GM06990 (cell line): ENCODE measurements around the gene PITPNM2.
"Not testable (repeated sequence)": the region's sequence is repeated elsewhere in the genome, so short reads cannot be mapped to it uniquely, and the experiment has no call there.

ENCODE experiments used
- DNase-seq: peaks from one replicate; pipeline ENCODE4 v3.0.0-alpha.2; 2011; ENCODE audit not compliant: insufficient read length; ENCODE audit errors: extremely low read depth
- H3K27me3 ChIP-seq: replicated peaks from 2 replicates; pipeline ENCODE4 v1.6.0; 2011; ENCODE audit warnings: low read length; ENCODE audit not compliant: control insufficient read depth, insufficient read depth
- H3K36me3 ChIP-seq: 2 replicates; pipeline ENCODE4 v1.5.1; 2011; ENCODE audit warnings: low read length; ENCODE audit not compliant: control insufficient read depth, insufficient read depth
- H3K4me3 ChIP-seq: replicated peaks from 2 replicates; pipeline ENCODE4 v1.5.1; 2011; ENCODE audit warnings: low read depth, mild to moderate bottlenecking, control low read depth, low read length
- TF ChIP-seq, protein P1 (sequence below): IDR thresholded peaks from 2 replicates; pipeline ENCODE4 v1.5.1; 2011; ENCODE audit warnings: low read length, control low read depth, mild to moderate bottlenecking, inconsistent platforms; ENCODE audit not compliant: insufficient read depth, poor library complexity, severe bottlenecking

Gene PITPNM2

GRCh38 chr12:123104809-123105208 is 46.1 kb downstream of the PITPNM2 start:
- no peaks in the 10 kb centered on the region for H3K36me3 ChIP-seq
- DNase-seq, result no peak
- no peaks in the 10 kb centered on the region for H3K27me3 ChIP-seq
- TF ChIP-seq, protein P1, sequence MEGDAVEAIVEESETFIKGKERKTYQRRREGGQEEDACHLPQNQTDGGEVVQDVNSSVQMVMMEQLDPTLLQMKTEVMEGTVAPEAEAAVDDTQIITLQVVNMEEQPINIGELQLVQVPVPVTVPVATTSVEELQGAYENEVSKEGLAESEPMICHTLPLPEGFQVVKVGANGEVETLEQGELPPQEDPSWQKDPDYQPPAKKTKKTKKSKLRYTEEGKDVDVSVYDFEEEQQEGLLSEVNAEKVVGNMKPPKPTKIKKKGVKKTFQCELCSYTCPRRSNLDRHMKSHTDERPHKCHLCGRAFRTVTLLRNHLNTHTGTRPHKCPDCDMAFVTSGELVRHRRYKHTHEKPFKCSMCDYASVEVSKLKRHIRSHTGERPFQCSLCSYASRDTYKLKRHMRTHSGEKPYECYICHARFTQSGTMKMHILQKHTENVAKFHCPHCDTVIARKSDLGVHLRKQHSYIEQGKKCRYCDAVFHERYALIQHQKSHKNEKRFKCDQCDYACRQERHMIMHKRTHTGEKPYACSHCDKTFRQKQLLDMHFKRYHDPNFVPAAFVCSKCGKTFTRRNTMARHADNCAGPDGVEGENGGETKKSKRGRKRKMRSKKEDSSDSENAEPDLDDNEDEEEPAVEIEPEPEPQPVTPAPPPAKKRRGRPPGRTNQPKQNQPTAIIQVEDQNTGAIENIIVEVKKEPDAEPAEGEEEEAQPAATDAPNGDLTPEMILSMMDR, result no peak
- no peak overlapping the region for H3K4me3 ChIP-seq

DNA sequence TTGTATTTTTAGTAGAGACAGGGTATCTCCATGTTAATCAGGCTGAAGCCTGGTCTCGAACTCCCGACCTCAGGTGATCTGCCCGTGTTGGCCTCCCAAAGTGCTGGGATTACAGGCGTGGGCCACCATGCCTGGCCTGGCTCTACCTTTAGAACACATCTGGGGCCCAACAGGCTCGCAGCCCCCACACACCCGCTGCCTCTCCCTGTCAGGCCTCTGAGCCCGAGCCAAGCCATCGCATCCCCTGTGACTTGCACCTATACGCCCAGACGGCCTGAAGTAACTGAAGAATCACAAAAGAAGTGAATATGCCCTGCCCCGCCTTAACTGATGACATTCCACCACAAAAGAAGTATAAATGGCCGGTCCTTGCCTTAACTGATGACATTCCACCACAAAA is 46.8 kb downstream of the PITPNM2 start:
- not testable (repeated sequence) for DNase-seq, H3K27me3 ChIP-seq

GRCh38 chr12:123102781-123103503 is 47.9 kb downstream of the PITPNM2 start:
- H3K36me3 ChIP-seq, result no peaks in the 10 kb centered on the region
- TF ChIP-seq, protein P1, result no peak
- H3K27me3 ChIP-seq, result no peaks in the 10 kb centered on the region
- no peak overlapping the region for H3K4me3 ChIP-seq
- no peak for DNase-seq

More for the DNA sequence above, 46.8 kb downstream of the PITPNM2 start:
- not testable (repeated sequence) for H3K4me3 ChIP-seq, H3K36me3 ChIP-seq

GRCh38 chr12:123102366-123102765 is 48.5 kb downstream of the PITPNM2 start:
- H3K27me3 ChIP-seq, result no peaks in the 10 kb centered on the region
- no peak for DNase-seq
- no peaks in the 10 kb centered on the region for H3K36me3 ChIP-seq
- H3K4me3 ChIP-seq, result no peak overlapping the region
- TF ChIP-seq, protein P1, result no peak

DNA sequence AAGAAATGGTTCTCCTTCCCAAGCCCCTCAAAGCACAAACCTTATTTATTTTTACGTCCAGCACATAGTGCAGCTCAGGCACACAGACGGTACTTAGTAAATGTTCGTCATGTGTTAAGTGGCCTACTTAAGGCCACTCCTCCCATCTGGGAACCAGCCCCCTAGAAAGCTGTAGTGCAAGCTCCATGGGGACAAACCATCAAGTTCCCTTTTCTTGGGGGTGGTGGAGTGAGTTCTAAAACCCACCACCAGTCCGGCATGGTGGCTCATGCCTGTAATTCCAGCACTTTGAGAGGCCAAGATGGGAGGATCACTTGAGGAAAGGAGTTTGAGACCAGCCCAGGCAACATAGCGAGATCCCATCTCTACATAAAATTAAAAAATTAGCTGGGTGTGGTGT is 49.4 kb downstream of the PITPNM2 start:
- Histone ChIP-seq H3K4me3 (no peak overlapping the region), H3K36me3 (no peaks in the 10 kb centered on the region), H3K27me3 (no peaks in the 10 kb centered on the region)
- DNase-seq, result no peak
- TF ChIP-seq, protein P1, result no peak
